ENCODE measurements around the gene TNFAIP3. TPM values are rescaled to one million over a fixed set of nuclear protein-coding genes. Genes with fewer than 3 reads are reported as not detected.

Gene TNFAIP3
- total and polyA plus RNA-seq, 2 donors (not counting 1 experiment from before 2014, with no cell fraction given) = 86.2 to 92.0 TPM

DNA sequence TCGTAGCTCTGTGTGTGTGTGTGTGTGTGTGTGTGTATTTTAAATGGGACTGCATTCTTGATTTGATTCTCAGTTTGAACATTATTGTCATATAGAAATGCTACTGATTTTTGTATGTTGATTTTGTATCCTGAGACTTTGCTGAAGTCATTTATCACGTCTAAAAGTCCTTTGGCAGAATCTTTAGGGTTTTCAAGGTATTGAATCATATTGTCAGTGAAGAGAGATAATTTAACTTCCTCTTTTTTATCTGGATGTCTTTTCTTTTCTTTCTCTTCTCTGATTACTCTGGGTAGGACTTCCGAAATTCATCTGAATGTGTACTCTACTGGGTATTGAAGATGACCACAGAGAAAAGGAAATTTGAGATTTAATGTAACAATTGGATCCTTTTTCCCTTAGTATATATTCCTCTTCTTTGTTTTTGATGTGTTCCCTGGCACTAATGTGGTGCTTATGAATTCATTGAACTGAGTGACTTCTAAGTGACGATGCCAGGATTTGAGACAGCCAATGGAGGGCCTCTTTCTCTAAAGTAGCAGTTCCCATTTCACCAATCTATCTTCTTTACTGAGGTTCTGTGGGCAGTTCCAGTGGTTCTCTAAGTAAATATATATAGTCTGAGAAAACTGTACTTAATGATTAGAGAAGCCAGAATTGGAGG is 47.6 kb downstream of the TNFAIP3 start:
- H3K4me2 ChIP-seq (replicated peaks; ENCODE audit: low read depth, low read length, poor library complexity, severe bottlenecking) = no peak overlapping the region
- H3K9me3 Mint-ChIP-seq (ENCODE audit: insufficient read depth) = peaks cover 3% of the 10 kb centered on the region
- no peak overlapping the region for H3K4me3 ChIP-seq (ENCODE audit: control extremely low read depth in 1 of 5, extremely low read depth in 1 of 5, insufficient read depth in 1 of 5, low read depth in 2 of 5, low read length in 4 of 5)
- no CpG with 5 or more reads among the region's 4 CpGs for WGBS (ENCODE audit: insufficient coverage)
- H3K27ac ChIP-seq (ENCODE audit: low read length in 2 of 2) = no peak overlapping the region
- DNase-seq (peak; percentile 28), ATAC-seq (ENCODE audit: low read depth) (no peak)
- no peak overlapping the region for H2AFZ ChIP-seq (ENCODE audit: insufficient read depth, low read depth, low read length, poor library complexity, severe bottlenecking)
- H3K36me3 ChIP-seq (replicated peaks in 1 of 2; ENCODE audit: control extremely low read depth in 1 of 2, control insufficient read depth in 1 of 2, extremely low read depth in 1 of 2, insufficient read depth in 2 of 2, low read length in 1 of 2) = no peaks in the 10 kb centered on the region
- peaks cover 0 to 4% (median 0%) of the 10 kb centered on the region in 3 donors for H3K9me3 ChIP-seq (ENCODE audit: control extremely low read depth in 1 of 3, control insufficient read depth in 2 of 3, insufficient read depth in 1 of 3, low read length in 2 of 3)
- no peaks in the 10 kb centered on the region for H3K27me3 Mint-ChIP-seq
- H3K27ac Mint-ChIP-seq = no peak overlapping the region
- intact Hi-C loops (cut with micrococcal nuclease) = no loop called here
- CTCF ChIA-PET = no interaction called here
- peaks cover 22 to 23% of the 10 kb centered on the region in 2 donors for H3K4me1 ChIP-seq (ENCODE audit: control insufficient read depth in 2 of 2, insufficient read depth in 2 of 2, low read length in 2 of 2)
- no peaks in the 10 kb centered on the region for H3K79me2 ChIP-seq (ENCODE audit: control insufficient read depth, insufficient read depth, low read length)
- POLR2A ChIA-PET = no interaction called here
- TF ChIP-seq, protein P1, sequence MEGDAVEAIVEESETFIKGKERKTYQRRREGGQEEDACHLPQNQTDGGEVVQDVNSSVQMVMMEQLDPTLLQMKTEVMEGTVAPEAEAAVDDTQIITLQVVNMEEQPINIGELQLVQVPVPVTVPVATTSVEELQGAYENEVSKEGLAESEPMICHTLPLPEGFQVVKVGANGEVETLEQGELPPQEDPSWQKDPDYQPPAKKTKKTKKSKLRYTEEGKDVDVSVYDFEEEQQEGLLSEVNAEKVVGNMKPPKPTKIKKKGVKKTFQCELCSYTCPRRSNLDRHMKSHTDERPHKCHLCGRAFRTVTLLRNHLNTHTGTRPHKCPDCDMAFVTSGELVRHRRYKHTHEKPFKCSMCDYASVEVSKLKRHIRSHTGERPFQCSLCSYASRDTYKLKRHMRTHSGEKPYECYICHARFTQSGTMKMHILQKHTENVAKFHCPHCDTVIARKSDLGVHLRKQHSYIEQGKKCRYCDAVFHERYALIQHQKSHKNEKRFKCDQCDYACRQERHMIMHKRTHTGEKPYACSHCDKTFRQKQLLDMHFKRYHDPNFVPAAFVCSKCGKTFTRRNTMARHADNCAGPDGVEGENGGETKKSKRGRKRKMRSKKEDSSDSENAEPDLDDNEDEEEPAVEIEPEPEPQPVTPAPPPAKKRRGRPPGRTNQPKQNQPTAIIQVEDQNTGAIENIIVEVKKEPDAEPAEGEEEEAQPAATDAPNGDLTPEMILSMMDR (IDR thresholded peaks at IDR 0.05) = no peak
- TF ChIP-seq EZH2 (IDR thresholded peaks at IDR 0.05; ENCODE audit: borderline replicate concordance, insufficient read depth, low read depth, low read length, poor library complexity, severe bottlenecking) = no peak
- H3K27me3 ChIP-seq (replicated peaks in 1 of 4; ENCODE audit: control extremely low read depth in 1 of 4, control insufficient read depth in 3 of 4, insufficient read depth in 4 of 4, low read length in 3 of 4) = no peaks in the 10 kb centered on the region
- H3K4me1 Mint-ChIP-seq = peaks cover 37% of the 10 kb centered on the region
- H3K9ac ChIP-seq (ENCODE audit: low read length) = no peak overlapping the region
- no peaks in the 10 kb centered on the region for H4K20me1 ChIP-seq (ENCODE audit: control insufficient read depth, insufficient read depth, low read length, poor library complexity, severe bottlenecking)
- no peak overlapping the region for H3K4me3 Mint-ChIP-seq

DNA sequence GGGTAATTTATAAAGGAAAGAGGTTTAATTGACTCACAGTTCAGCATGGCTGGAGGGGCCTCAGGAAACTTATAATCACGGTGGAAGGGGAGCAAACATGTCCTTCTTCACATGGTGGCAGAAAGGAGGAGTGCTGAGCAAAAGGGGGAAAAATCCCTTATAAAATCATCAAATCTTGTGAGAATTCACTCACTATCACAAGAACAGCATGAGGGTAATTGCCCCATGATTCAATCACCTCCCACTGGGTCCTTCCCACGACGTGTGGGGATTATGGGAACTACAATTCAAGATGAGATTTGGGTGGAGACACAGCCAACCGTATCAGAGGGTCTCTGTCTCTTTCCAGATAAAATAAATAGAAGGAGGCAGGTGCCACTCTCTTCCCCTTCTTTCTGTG is 48.7 kb downstream of the TNFAIP3 start:
- no peak overlapping the region for H3K4me2 ChIP-seq (replicated peaks; ENCODE audit: low read depth, low read length, poor library complexity, severe bottlenecking)
- H2AFZ ChIP-seq (ENCODE audit: insufficient read depth, low read depth, low read length, poor library complexity, severe bottlenecking) = no peak overlapping the region
- Mint-ChIP-seq H3K9me3 (ENCODE audit: insufficient read depth) (peaks cover 3% of the 10 kb centered on the region), H3K4me1 (peaks cover 41% of the 10 kb centered on the region), H3K27me3 (no peaks in the 10 kb centered on the region), H3K4me3 (no peak overlapping the region), H3K27ac (no peak overlapping the region)
- no peak overlapping the region for H3K4me3 ChIP-seq (ENCODE audit: control extremely low read depth in 1 of 5, extremely low read depth in 1 of 5, insufficient read depth in 1 of 5, low read depth in 2 of 5, low read length in 4 of 5)
- H3K4me1 ChIP-seq (ENCODE audit: control insufficient read depth in 2 of 2, insufficient read depth in 2 of 2, low read length in 2 of 2) = peaks cover 32 to 33% of the 10 kb centered on the region in 2 donors
- no CpG with 5 or more reads among the region's 4 CpGs for WGBS (ENCODE audit: insufficient coverage)
- TF ChIP-seq, protein P1 (IDR thresholded peaks at IDR 0.05) = no peak
- TF ChIP-seq EZH2 (IDR thresholded peaks at IDR 0.05; ENCODE audit: borderline replicate concordance, insufficient read depth, low read depth, low read length, poor library complexity, severe bottlenecking) = no peak
- intact Hi-C loops (cut with micrococcal nuclease) = no loop called here
- H3K27ac ChIP-seq (ENCODE audit: low read length in 2 of 2) = no peak overlapping the region
- H3K36me3 ChIP-seq (replicated peaks in 1 of 2; ENCODE audit: control extremely low read depth in 1 of 2, control insufficient read depth in 1 of 2, extremely low read depth in 1 of 2, insufficient read depth in 2 of 2, low read length in 1 of 2) = no peaks in the 10 kb centered on the region
- no peak for DNase-seq
- ChIA-PET POLR2A (no interaction called here), CTCF (interaction anchor here (1.0 kb wide), 1 partner anchor 29 kb away, joined by 5 read pairs; no protein-coding TSS in a partner anchor)
- no peak overlapping the region for H3K9ac ChIP-seq (ENCODE audit: low read length)
- H4K20me1 ChIP-seq (ENCODE audit: control insufficient read depth, insufficient read depth, low read length, poor library complexity, severe bottlenecking) = no peaks in the 10 kb centered on the region
- H3K9me3 ChIP-seq (ENCODE audit: control extremely low read depth in 1 of 3, control insufficient read depth in 2 of 3, insufficient read depth in 1 of 3, low read length in 2 of 3) = peaks cover 0 to 4% (median 0%) of the 10 kb centered on the region in 3 donors
- ATAC-seq (ENCODE audit: low read depth) = no peak
- H3K79me2 ChIP-seq (ENCODE audit: control insufficient read depth, insufficient read depth, low read length) = no peaks in the 10 kb centered on the region
- H3K27me3 ChIP-seq (replicated peaks in 1 of 4; ENCODE audit: control extremely low read depth in 1 of 4, control insufficient read depth in 3 of 4, insufficient read depth in 4 of 4, low read length in 3 of 4) = no peaks in the 10 kb centered on the region
